Spleen (tissue), 7 donors: ENCODE measurements around the gene COL23A1.

ENCODE experiments used
- CTCF ChIP-seq, 11 experiments: fragments of 200-600 bp in 7 of 11; fragments of 450-650 bp in 4 of 11; sonication (generic) in 4 of 11; IDR thresholded peaks in 8 of 11; conservative IDR thresholded peaks in 3 of 11; 1 replicate in 7 of 11; 2 replicates in 4 of 11; pipeline versions ENCODE4 v1.4.0 to v1.8.0; 2016 to 2021; ENCODE audit warnings: antibody characterized with exemption in 11 of 11, inconsistent platforms in 4 of 11, mild to moderate bottlenecking in 1 of 11
- POLR2A ChIP-seq, 3 donors: fragments of 450-650 bp; IDR thresholded peaks; one replicate each; pipeline ENCODE4 v1.5.1; 2017; ENCODE audit warnings: antibody characterized with exemption in 3 of 3, mild to moderate bottlenecking in 1 of 3
- POLR2AphosphoS5 ChIP-seq, 3 donors: sonication (generic); formaldehyde crosslinking; IDR thresholded peaks; one replicate each; pipeline ENCODE4 v1.5.1; 2017; ENCODE audit warnings: antibody characterized with exemption in 3 of 3
- donor health status: DM: no; HTN: no; CAD: no; lungs with moderate emphysema.
- donor health status: DM: no; HTN: no; CAD: no.
- donor health status: DM: no; HTN: no; CAD: no.

DNA sequence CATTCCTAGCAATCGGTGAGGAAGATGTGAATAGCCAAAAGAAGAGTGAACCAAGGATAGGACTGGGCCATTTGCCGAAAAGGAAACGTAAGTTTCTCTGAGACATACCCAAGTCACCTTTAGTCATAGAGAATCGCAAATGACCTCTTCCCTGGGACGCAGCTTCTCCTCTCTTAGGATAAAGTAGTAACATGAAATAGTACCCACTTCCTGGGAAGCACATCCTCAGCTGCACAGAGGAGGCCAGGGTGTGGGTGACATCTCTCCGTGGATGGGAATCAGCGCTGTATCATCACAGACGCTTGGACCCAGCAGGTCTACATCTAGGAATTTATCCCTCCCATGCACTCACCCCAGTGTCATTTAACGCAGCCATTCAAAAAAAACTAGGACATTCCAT lies 236.7 kb downstream of the COL23A1 start:
- TF ChIP-seq POLR2A (IDR thresholded peaks at IDR 0.05) (no peak), CTCF (IDR thresholded peaks at IDR 0.05 in 8 of 11, conservative IDR thresholded peaks at IDR 0.05 in 3 of 11) (no peak), POLR2AphosphoS5 (IDR thresholded peaks at IDR 0.05) (no peak)
